ENCODE results near the gene RPS28.
A peak's percentile ranks its signal among the peaks of the same experiment; 100 is the strongest.
"Not testable (repeated sequence)": the region's sequence is repeated elsewhere in the genome, so short reads cannot be mapped to it uniquely, and the experiment has no call there.

RPS28 gene

GRCh38 chr19:8321067-8321985 is at the start of gene RPS28, which contains the start of gene NDUFA7:
Gene RPS28, plus strand, starts transcription at chr19:8321496. Its CDS starts 35 bp downstream, at chr19:8321531.
Gene NDUFA7, minus strand, starts transcription at chr19:8321375. Its CDS starts 17 bp downstream, at chr19:8321358.
- peak; percentile 95 for DNase-seq (ENCODE audit: low read depth in 1 of 2, low spot score in 1 of 2)

GRCh38 chr19:8276508-8276907 is 44.8 kb upstream of the RPS28 start:
- DNase-seq (ENCODE audit: low read depth in 1 of 2, low spot score in 1 of 2): not testable (repeated sequence)

- DNase-seq (ENCODE audit: low read depth in 1 of 2, low spot score in 1 of 2): not testable (repeated sequence)
Measured at GRCh38 chr19:8291337-8291736, 30.0 kb upstream of the RPS28 start.

GRCh38 chr19:8302357-8302691 is 19.0 kb upstream of the RPS28 start:
- DNase-seq (ENCODE audit: low read depth in 1 of 2, low spot score in 1 of 2): no peak

GRCh38 chr19:8302734-8303133 is 18.6 kb upstream of the RPS28 start:
- no peak for DNase-seq (ENCODE audit: low read depth in 1 of 2, low spot score in 1 of 2)

- DNase-seq (ENCODE audit: low read depth in 1 of 2, low spot score in 1 of 2): no peak
Measured at GRCh38 chr19:8304841-8305621, 16.3 kb upstream of the RPS28 start.

- DNase-seq (ENCODE audit: low read depth in 1 of 2, low spot score in 1 of 2): no peak
Measured at GRCh38 chr19:8305798-8306197, 15.5 kb upstream of the RPS28 start.

GRCh38 chr19:8306235-8307054 is 14.9 kb upstream of the RPS28 start:
- no peak for DNase-seq (ENCODE audit: low read depth in 1 of 2, low spot score in 1 of 2)

- no peak for DNase-seq (ENCODE audit: low read depth in 1 of 2, low spot score in 1 of 2)
Measured at GRCh38 chr19:8307400-8307964, 13.8 kb upstream of the RPS28 start.

- peak; percentile 69 to 84 for DNase-seq (ENCODE audit: low read depth in 1 of 2, low spot score in 1 of 2)
Measured at GRCh38 chr19:8307965-8308866, 13.1 kb upstream of the RPS28 start, which contains the start of gene CD320. Gene CD320, minus strand, starts transcription at chr19:8308358. Its CDS starts 68 bp downstream, at chr19:8308290.

- no peak for DNase-seq (ENCODE audit: low read depth in 1 of 2, low spot score in 1 of 2)
Measured at GRCh38 chr19:8308891-8309291, 12.4 kb upstream of the RPS28 start.

GRCh38 chr19:8310342-8311055 is 10.8 kb upstream of the RPS28 start:
- DNase-seq (ENCODE audit: low read depth in 1 of 2, low spot score in 1 of 2): no peak

- DNase-seq (ENCODE audit: low read depth in 1 of 2, low spot score in 1 of 2): no peak
Measured at GRCh38 chr19:8311461-8312260, 9.6 kb upstream of the RPS28 start.

GRCh38 chr19:8314981-8315640 is 6.2 kb upstream of the RPS28 start:
- DNase-seq (ENCODE audit: low read depth in 1 of 2, low spot score in 1 of 2): not testable (repeated sequence)

GRCh38 chr19:8316351-8317125 is 4.8 kb upstream of the RPS28 start:
- no peak for DNase-seq (ENCODE audit: low read depth in 1 of 2, low spot score in 1 of 2)

- not testable (repeated sequence) for DNase-seq (ENCODE audit: low read depth in 1 of 2, low spot score in 1 of 2)
Measured at GRCh38 chr19:8318835-8319234, 2.5 kb upstream of the RPS28 start.

Data from stimulated activated CD4-positive, alpha-beta T cell treated with anti-CD3 and anti-CD28 coated beads, Interleukin-15, amount 100 ng/mL, for 1 hour (primary cell).